Muscle layer of colon (tissue), 2 donors: Measurements from ENCODE around the gene CGRRF1.

Experiments used
- H3K27ac ChIP-seq: one replicate; pipeline ENCODE4 v1.7.0; 2013; ENCODE audit warnings: low read depth, mild to moderate bottlenecking, low read length, moderate library complexity
- H3K27me3 ChIP-seq, 2 donors: one replicate each; pipeline ENCODE4 v1.7.0; 2013; ENCODE audit warnings: low read length in 2 of 2, mild to moderate bottlenecking in 2 of 2; ENCODE audit not compliant: insufficient read depth in 2 of 2, control insufficient read depth in 1 of 2
- H3K36me3 ChIP-seq: one replicate; pipeline ENCODE4 v1.7.0; 2013; ENCODE audit warnings: mild to moderate bottlenecking, low read length; ENCODE audit not compliant: insufficient read depth
- H3K4me1 ChIP-seq: one replicate; pipeline ENCODE4 v1.7.0; 2013; ENCODE audit warnings: mild to moderate bottlenecking, low read length; ENCODE audit not compliant: insufficient read depth
- H3K4me3 ChIP-seq, 2 donors: one replicate each; pipeline ENCODE4 v1.7.0; 2013; ENCODE audit warnings: low read length in 2 of 2, low read depth in 1 of 2, mild to moderate bottlenecking in 1 of 2, moderate library complexity in 1 of 2
- H3K9ac ChIP-seq: one replicate; pipeline ENCODE4 v1.7.0; 2013; ENCODE audit warnings: low read length
- H3K9me3 ChIP-seq: one replicate; pipeline ENCODE4 v1.7.0; 2013; ENCODE audit warnings: mild to moderate bottlenecking, low read length
- donor health status: abdominal sarcoma.
- donor health status: Adenocarcinoma of cecum.

Gene CGRRF1, protein sequence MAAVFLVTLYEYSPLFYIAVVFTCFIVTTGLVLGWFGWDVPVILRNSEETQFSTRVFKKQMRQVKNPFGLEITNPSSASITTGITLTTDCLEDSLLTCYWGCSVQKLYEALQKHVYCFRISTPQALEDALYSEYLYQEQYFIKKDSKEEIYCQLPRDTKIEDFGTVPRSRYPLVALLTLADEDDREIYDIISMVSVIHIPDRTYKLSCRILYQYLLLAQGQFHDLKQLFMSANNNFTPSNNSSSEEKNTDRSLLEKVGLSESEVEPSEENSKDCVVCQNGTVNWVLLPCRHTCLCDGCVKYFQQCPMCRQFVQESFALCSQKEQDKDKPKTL

DNA sequence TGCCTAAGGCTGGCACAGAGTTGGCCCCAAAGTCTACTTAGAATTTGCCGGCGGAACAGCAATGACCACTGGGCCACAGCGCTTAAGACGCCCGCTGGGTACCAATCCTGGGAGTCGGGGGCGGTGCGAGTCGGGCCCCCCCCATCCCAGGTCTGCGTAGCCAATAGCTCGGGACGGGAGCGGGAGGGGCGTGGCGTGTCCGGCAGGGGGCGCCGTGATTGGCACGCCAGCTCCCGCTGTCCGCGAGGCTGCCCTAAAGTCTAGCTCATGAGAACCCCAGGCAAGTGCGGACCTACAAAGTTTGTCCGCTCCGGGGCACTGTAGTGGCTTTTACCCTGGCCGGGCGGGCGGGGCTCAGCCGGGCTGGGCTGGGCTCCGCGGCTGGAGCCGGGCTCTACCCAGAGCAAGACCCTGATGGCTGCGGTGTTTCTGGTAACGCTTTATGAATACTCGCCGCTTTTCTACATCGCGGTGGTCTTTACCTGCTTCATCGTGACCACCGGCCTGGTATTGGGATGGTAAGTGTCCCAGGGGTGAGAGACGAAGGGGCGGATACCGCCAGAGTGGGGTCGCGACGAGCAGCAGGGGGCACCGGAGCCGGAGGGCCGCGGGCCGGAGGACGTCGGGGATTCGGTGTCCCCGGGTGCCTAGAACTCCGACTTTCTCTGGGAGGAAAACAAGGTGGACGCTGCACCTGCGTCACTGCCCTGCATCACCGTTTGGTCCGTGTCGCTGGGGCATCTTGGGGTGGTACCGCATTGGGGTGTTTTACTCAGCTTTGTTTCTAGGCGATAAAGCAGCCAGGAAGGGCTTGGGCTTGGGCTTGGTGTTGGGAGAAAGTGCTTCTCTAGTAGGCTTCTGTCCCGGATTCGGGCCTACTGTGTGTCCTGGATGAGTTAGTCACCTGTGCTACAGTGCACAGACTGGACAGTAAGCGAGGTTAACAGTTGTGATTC is at the start of gene CGRRF1:
CGRRF1 (plus strand) TSS at position 361 of the 956 bp plus-strand sequence; CDS start at position 415, 54 bp downstream.
- no peaks in the 10 kb centered on the region for H3K9me3 ChIP-seq
- H3K4me3 ChIP-seq, result peak within 1 kb of the TSS; percentile 91 to 99
- peak within 1 kb of the TSS; percentile 92 for H3K27ac ChIP-seq
- no peaks in the 10 kb centered on the region for H3K36me3 ChIP-seq
- H3K9ac ChIP-seq, result peak within 1 kb of the TSS; percentile 96
- H3K4me1 ChIP-seq, result peaks cover 18% of the 10 kb centered on the region
- H3K27me3 ChIP-seq, result no peaks in the 10 kb centered on the region

DNA sequence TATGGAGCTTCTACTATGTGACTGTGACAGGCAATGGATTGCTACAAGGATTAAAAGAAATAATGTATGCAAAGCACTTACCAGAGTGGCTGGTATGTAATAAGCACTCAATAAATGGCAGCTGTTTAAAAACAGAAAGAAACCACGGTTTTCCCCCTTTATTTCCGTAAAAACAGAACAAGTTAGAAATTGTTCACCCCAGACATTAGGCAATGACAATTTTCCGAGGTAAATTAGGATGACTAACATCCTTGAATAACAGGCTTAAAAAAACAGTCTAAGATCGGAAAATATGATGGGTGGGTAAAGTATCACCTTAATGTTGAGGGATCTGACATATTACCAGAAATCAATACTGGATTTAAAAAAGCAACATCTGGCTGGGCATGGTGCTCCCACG is 47.7 kb upstream of the CGRRF1 start:
- H3K9me3 ChIP-seq, result no peaks in the 10 kb centered on the region
- H3K9ac ChIP-seq, result no peak overlapping the region

GRCh38 chr14:54465654-54466053 is 44.1 kb upstream of the CGRRF1 start:
- Histone ChIP-seq H3K9ac (no peak overlapping the region), H3K27me3 (no peaks in the 10 kb centered on the region), H3K9me3 (no peaks in the 10 kb centered on the region), H3K4me3 (no peak overlapping the region), H3K36me3 (no peaks in the 10 kb centered on the region), H3K4me1 (no peaks in the 10 kb centered on the region), H3K27ac (no peak overlapping the region)

More for the DNA sequence above, 47.7 kb upstream of the CGRRF1 start:
- Histone ChIP-seq H3K27ac (no peak overlapping the region), H3K27me3 (no peaks in the 10 kb centered on the region), H3K4me1 (no peaks in the 10 kb centered on the region), H3K36me3 (no peaks in the 10 kb centered on the region), H3K4me3 (no peak overlapping the region)

GRCh38 chr14:54467280-54467679 is 42.4 kb upstream of the CGRRF1 start:
- H3K4me1 ChIP-seq, result no peaks in the 10 kb centered on the region

GRCh38 chr14:54470701-54471100 is 39.0 kb upstream of the CGRRF1 start:
- Histone ChIP-seq H3K36me3 (no peaks in the 10 kb centered on the region), H3K4me1 (peaks cover 8% of the 10 kb centered on the region), H3K9ac (no peak overlapping the region), H3K27ac (no peak overlapping the region), H3K9me3 (no peaks in the 10 kb centered on the region), H3K4me3 (no peak overlapping the region), H3K27me3 (no peaks in the 10 kb centered on the region)

More at GRCh38 chr14:54467280-54467679, 42.4 kb upstream of the CGRRF1 start:
- no peak overlapping the region for H3K27ac ChIP-seq
- H3K4me3 ChIP-seq, result no peak overlapping the region
- no peaks in the 10 kb centered on the region for H3K27me3 ChIP-seq
- H3K9ac ChIP-seq, result no peak overlapping the region
- H3K36me3 ChIP-seq, result no peaks in the 10 kb centered on the region
- no peaks in the 10 kb centered on the region for H3K9me3 ChIP-seq

GRCh38 chr14:54471641-54472040 is 38.1 kb upstream of the CGRRF1 start:
- Histone ChIP-seq H3K27ac (no peak overlapping the region), H3K9me3 (no peaks in the 10 kb centered on the region), H3K4me3 (no peak overlapping the region), H3K9ac (no peak overlapping the region), H3K36me3 (no peaks in the 10 kb centered on the region), H3K27me3 (no peaks in the 10 kb centered on the region), H3K4me1 (peaks cover 12% of the 10 kb centered on the region)

DNA sequence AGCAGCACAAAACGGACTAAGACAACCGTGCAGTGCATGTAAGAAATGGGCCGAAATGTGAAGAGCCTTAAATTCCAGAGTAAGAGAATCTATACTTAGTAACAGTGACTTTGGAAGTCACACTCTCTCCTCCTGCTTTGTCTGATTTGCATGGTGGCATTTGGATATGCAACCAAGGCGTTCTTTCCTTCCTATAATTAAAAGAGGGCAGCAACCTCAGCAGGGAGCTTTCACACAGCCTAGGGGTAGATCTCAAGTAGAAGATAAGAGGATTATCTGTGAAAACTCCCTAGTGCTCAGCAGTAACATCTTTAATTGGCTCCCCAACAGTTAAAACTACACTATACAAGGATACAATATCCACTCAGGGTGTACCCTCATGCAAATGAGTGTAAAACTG is 37.4 kb upstream of the CGRRF1 start:
- H3K27me3 ChIP-seq, result no peaks in the 10 kb centered on the region
- peaks cover 12% of the 10 kb centered on the region for H3K4me1 ChIP-seq
- no peak overlapping the region for H3K27ac ChIP-seq
- no peaks in the 10 kb centered on the region for H3K9me3 ChIP-seq
- no peak overlapping the region for H3K9ac ChIP-seq
- H3K36me3 ChIP-seq, result no peaks in the 10 kb centered on the region
- H3K4me3 ChIP-seq, result no peak overlapping the region

GRCh38 chr14:54474232-54474793 is 35.4 kb upstream of the CGRRF1 start:
- no peaks in the 10 kb centered on the region for H3K9me3 ChIP-seq
- H3K4me3 ChIP-seq, result no peak overlapping the region
- H3K4me1 ChIP-seq, result peaks cover 12% of the 10 kb centered on the region
- H3K36me3 ChIP-seq, result peaks cover 7% of the 10 kb centered on the region
- no peaks in the 10 kb centered on the region for H3K27me3 ChIP-seq
- H3K9ac ChIP-seq, result no peak overlapping the region
- H3K27ac ChIP-seq, result no peak overlapping the region

DNA sequence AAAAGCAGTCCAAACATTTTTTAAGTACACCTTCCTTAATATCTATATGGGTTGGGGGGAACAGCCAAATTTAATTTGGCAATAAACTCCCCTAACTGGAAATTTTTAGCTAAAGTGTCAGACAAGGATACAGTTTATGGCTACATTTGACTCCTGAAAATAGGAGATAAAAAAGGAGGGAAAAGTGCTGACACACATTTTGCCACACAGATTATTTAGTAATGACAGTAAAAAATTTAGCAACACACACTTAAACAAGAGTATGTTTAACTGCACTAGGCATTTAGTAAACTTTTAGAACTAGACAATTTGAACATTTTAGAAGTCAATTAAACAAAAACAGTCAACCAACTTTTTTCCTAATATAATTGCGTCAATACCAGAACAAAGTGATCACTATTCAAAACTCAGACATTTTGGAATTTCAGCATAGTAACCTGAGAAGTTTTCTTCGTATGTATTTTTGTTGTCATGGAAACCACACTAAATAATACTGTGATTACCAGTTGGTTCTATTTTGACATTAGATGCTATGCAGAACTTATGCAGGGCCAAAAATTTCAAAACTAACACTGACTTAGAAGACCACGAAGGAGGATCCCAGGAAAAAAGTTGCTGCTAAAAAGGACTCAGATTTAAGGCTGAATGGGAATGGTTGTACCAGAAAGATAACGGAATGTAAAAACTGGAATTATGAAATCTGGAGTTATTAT is 34.4 kb upstream of the CGRRF1 start:
- no peak overlapping the region for H3K9ac ChIP-seq
- peaks cover 11% of the 10 kb centered on the region for H3K36me3 ChIP-seq
- no peak overlapping the region for H3K4me3 ChIP-seq
- H3K27ac ChIP-seq, result no peak overlapping the region
- peaks cover 12% of the 10 kb centered on the region for H3K4me1 ChIP-seq
- H3K27me3 ChIP-seq, result no peaks in the 10 kb centered on the region
- no peaks in the 10 kb centered on the region for H3K9me3 ChIP-seq

DNA sequence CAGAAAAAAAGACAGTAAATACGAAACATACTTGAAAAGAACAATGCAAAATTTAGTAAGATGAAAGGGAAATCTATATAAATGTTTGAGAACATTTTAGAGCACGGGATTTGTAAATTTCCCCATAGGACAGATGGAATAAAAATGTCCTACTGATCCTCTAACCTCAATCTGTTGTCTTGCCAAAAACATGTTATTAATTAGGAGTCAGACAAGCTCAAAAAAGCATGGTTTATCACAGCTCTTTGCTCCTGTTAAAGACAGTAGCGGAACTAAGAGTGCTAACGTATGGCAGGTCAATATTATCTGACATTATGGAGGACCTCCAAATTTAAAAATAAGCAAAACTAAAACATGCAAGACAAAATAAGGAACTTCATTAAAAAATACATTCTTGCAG is 33.8 kb upstream of the CGRRF1 start:
- no peak overlapping the region for H3K4me3 ChIP-seq
- H3K9ac ChIP-seq, result no peak overlapping the region
- H3K9me3 ChIP-seq, result no peaks in the 10 kb centered on the region
- peaks cover 12% of the 10 kb centered on the region for H3K4me1 ChIP-seq
- H3K27ac ChIP-seq, result no peak overlapping the region
- peaks cover 11% of the 10 kb centered on the region for H3K36me3 ChIP-seq
- no peaks in the 10 kb centered on the region for H3K27me3 ChIP-seq
